Measurements from ENCODE around the gene BRSK2. TPM values are rescaled to one million over a fixed set of nuclear protein-coding genes. Genes with fewer than 3 reads are reported as not detected.
"Not testable (repeated sequence)": the region's sequence is repeated elsewhere in the genome, so short reads cannot be mapped to it uniquely, and the experiment has no call there.

Gene BRSK2
- total RNA-seq, 5 donors from 2014 or later (not counting 1 experiment from before 2014, with no cell fraction given), result 0.54 to 1.5 (median 0.95) TPM

- Histone ChIP-seq H3K4me3 (ENCODE audit: control insufficient read depth in 1 of 2, extremely low read depth in 1 of 2, low read length in 1 of 2) (no peak overlapping the region), H3K27ac (ENCODE audit: low read length) (no peak overlapping the region), H3K36me3 (ENCODE audit: control insufficient read depth in 2 of 2, extremely low read depth in 1 of 2, insufficient read depth in 1 of 2, low read length in 1 of 2) (no peaks in the 10 kb centered on the region), H3K9me3 (no peaks in the 10 kb centered on the region), H3K27me3 (replicated peaks in 1 of 2; ENCODE audit: control insufficient read depth in 2 of 2, extremely low read depth in 1 of 2, insufficient read depth in 2 of 2, low read length in 1 of 2) (peaks cover 0 to 24% of the 10 kb centered on the region in 2 experiments), H3K4me1 (ENCODE audit: control insufficient read depth in 1 of 2, extremely low read depth in 1 of 2, insufficient read depth in 2 of 2, low read length in 2 of 2) (no peaks in the 10 kb centered on the region)
- no peaks in the 10 kb centered on the region for H3K4me1 Mint-ChIP-seq
- H3K27me3 Mint-ChIP-seq, result no peaks in the 10 kb centered on the region
- ChIA-PET POLR2A (no interaction called here), CTCF (no interaction called here)
- ATAC-seq (replicated peaks in 1 of 4) (no peak), DNase-seq (no peak)
- no peak overlapping the region for H3K27ac Mint-ChIP-seq
- no peaks in the 10 kb centered on the region for H3K9me3 Mint-ChIP-seq
- H3K4me3 Mint-ChIP-seq, result no peak overlapping the region
- H3K36me3 Mint-ChIP-seq, result no peaks in the 10 kb centered on the region
- WGBS (ENCODE audit: insufficient coverage), result 82% methylated on average over 28 of the region's 31 CpGs
These were observed 17.1 kb downstream of the BRSK2 start for GRCh38 chr11:1406571-1407485.

GRCh38 chr11:1407668-1408067 is 17.9 kb downstream of the BRSK2 start:
- no peak for DNase-seq

DNA sequence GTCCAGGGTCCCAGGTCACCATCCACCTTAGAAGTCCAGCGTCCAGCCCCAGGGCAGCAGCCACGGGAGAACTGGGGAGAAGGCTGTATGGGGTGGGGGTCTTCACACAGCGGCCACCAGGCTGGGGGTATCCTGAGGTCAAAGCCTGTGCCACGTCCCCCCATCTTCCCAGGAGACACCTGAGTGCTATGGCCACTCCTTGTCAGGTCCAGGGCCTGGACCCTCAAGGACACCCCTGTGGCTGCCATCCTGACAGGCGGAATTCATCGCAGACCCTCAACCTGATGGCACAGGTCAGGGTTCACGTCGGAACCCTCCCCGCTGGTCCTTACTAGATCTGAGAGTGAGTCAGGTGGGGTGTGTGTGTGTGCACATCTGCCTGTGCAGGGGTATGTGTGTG is 18.6 kb downstream of the BRSK2 start:
- ChIA-PET POLR2A (no interaction called here), CTCF (no interaction called here)
- no peak overlapping the region for H3K27ac Mint-ChIP-seq
- no peaks in the 10 kb centered on the region for H3K4me1 ChIP-seq (ENCODE audit: control insufficient read depth in 1 of 2, extremely low read depth in 1 of 2, insufficient read depth in 2 of 2, low read length in 2 of 2)
- 78% methylated on average over 7 of the region's 9 CpGs for whole genome bisulfite sequencing (ENCODE audit: insufficient coverage)
- H3K4me3 Mint-ChIP-seq, result no peak overlapping the region
- no peak overlapping the region for H3K4me3 ChIP-seq (ENCODE audit: control insufficient read depth in 1 of 2, extremely low read depth in 1 of 2, low read length in 1 of 2)
- no peaks in the 10 kb centered on the region for H3K36me3 Mint-ChIP-seq
- ATAC-seq (replicated peaks in 1 of 4) (no peak), DNase-seq (no peak)
- H3K9me3 ChIP-seq, result no peaks in the 10 kb centered on the region
- peaks cover 0 to 10% of the 10 kb centered on the region in 2 experiments for H3K27me3 ChIP-seq (replicated peaks in 1 of 2; ENCODE audit: control insufficient read depth in 2 of 2, extremely low read depth in 1 of 2, insufficient read depth in 2 of 2, low read length in 1 of 2)
- H3K27me3 Mint-ChIP-seq, result no peaks in the 10 kb centered on the region
- no peaks in the 10 kb centered on the region for H3K4me1 Mint-ChIP-seq
- no peak overlapping the region for H3K27ac ChIP-seq (ENCODE audit: low read length)
- H3K36me3 ChIP-seq (ENCODE audit: control insufficient read depth in 2 of 2, extremely low read depth in 1 of 2, insufficient read depth in 1 of 2, low read length in 1 of 2), result no peaks in the 10 kb centered on the region
- no peaks in the 10 kb centered on the region for H3K9me3 Mint-ChIP-seq

More at GRCh38 chr11:1407668-1408067, 17.9 kb downstream of the BRSK2 start:
- H3K36me3 ChIP-seq (ENCODE audit: control insufficient read depth in 2 of 2, extremely low read depth in 1 of 2, insufficient read depth in 1 of 2, low read length in 1 of 2), result no peaks in the 10 kb centered on the region
- CTCF ChIA-PET, result no interaction called here
- peaks cover 0 to 15% of the 10 kb centered on the region in 2 experiments for H3K27me3 ChIP-seq (replicated peaks in 1 of 2; ENCODE audit: control insufficient read depth in 2 of 2, extremely low read depth in 1 of 2, insufficient read depth in 2 of 2, low read length in 1 of 2)
- no peaks in the 10 kb centered on the region for H3K4me1 ChIP-seq (ENCODE audit: control insufficient read depth in 1 of 2, extremely low read depth in 1 of 2, insufficient read depth in 2 of 2, low read length in 2 of 2)
- H3K4me3 Mint-ChIP-seq, result no peak overlapping the region
- H3K27ac Mint-ChIP-seq, result no peak overlapping the region
- H3K4me3 ChIP-seq (ENCODE audit: control insufficient read depth in 1 of 2, extremely low read depth in 1 of 2, low read length in 1 of 2), result no peak overlapping the region
- H3K36me3 Mint-ChIP-seq, result no peaks in the 10 kb centered on the region
- no peaks in the 10 kb centered on the region for H3K9me3 ChIP-seq
- no peaks in the 10 kb centered on the region for H3K27me3 Mint-ChIP-seq
- POLR2A ChIA-PET, result no interaction called here
- ATAC-seq (replicated peaks in 1 of 4), result no peak
- WGBS (ENCODE audit: insufficient coverage), result 89% methylated on average over 7 of the region's 8 CpGs
- no peaks in the 10 kb centered on the region for H3K9me3 Mint-ChIP-seq
- no peaks in the 10 kb centered on the region for H3K4me1 Mint-ChIP-seq
- H3K27ac ChIP-seq (ENCODE audit: low read length), result no peak overlapping the region

- POLR2A ChIA-PET, result no interaction called here
- Histone ChIP-seq H3K27me3 (replicated peaks in 1 of 2; ENCODE audit: control insufficient read depth in 2 of 2, extremely low read depth in 1 of 2, insufficient read depth in 2 of 2, low read length in 1 of 2) (peaks cover 0 to 11% of the 10 kb centered on the region in 2 experiments), H3K4me1 (ENCODE audit: control insufficient read depth in 1 of 2, extremely low read depth in 1 of 2, insufficient read depth in 2 of 2, low read length in 2 of 2) (no peaks in the 10 kb centered on the region), H3K4me3 (ENCODE audit: control insufficient read depth in 1 of 2, extremely low read depth in 1 of 2, low read length in 1 of 2) (no peak overlapping the region), H3K36me3 (ENCODE audit: control insufficient read depth in 2 of 2, extremely low read depth in 1 of 2, insufficient read depth in 1 of 2, low read length in 1 of 2) (no peaks in the 10 kb centered on the region), H3K9me3 (no peaks in the 10 kb centered on the region), H3K27ac (ENCODE audit: low read length) (no peak overlapping the region)
- no peaks in the 10 kb centered on the region for H3K36me3 Mint-ChIP-seq
- no peaks in the 10 kb centered on the region for H3K4me1 Mint-ChIP-seq
- 84% methylated on average over 23 of the region's 29 CpGs for WGBS (ENCODE audit: insufficient coverage)
- H3K27me3 Mint-ChIP-seq, result no peaks in the 10 kb centered on the region
- CTCF ChIA-PET, result no interaction called here
- no peak for ATAC-seq (replicated peaks in 1 of 4)
- H3K4me3 Mint-ChIP-seq, result no peak overlapping the region
- DNase-seq, result no peak
- H3K9me3 Mint-ChIP-seq, result no peaks in the 10 kb centered on the region
- H3K27ac Mint-ChIP-seq, result no peak overlapping the region
These were observed 19.5 kb downstream of the BRSK2 start for GRCh38 chr11:1409108-1409851.

GRCh38 chr11:1409852-1410125 is 20.1 kb downstream of the BRSK2 start:
- H3K9me3 ChIP-seq; H3K4me1 ChIP-seq (ENCODE audit: control insufficient read depth in 1 of 2, extremely low read depth in 1 of 2, insufficient read depth in 2 of 2, low read length in 2 of 2); H3K4me3 ChIP-seq (ENCODE audit: control insufficient read depth in 1 of 2, extremely low read depth in 1 of 2, low read length in 1 of 2); H3K4me3 Mint-ChIP-seq; H3K27me3 Mint-ChIP-seq; H3K36me3 Mint-ChIP-seq; DNase-seq; CTCF ChIA-PET; H3K27ac ChIP-seq (ENCODE audit: low read length); POLR2A ChIA-PET; H3K27ac Mint-ChIP-seq; H3K4me1 Mint-ChIP-seq; ATAC-seq (replicated peaks in 1 of 4); H3K36me3 ChIP-seq (ENCODE audit: control insufficient read depth in 2 of 2, extremely low read depth in 1 of 2, insufficient read depth in 1 of 2, low read length in 1 of 2); H3K9me3 Mint-ChIP-seq: not testable (repeated sequence)
- 50% methylated on average over 2 of the region's 29 CpGs for WGBS (ENCODE audit: insufficient coverage)
- H3K27me3 ChIP-seq (replicated peaks in 1 of 2; ENCODE audit: control insufficient read depth in 2 of 2, extremely low read depth in 1 of 2, insufficient read depth in 2 of 2, low read length in 1 of 2), result peaks cover 0 to 11% of the 10 kb centered on the region in 2 experiments

DNA sequence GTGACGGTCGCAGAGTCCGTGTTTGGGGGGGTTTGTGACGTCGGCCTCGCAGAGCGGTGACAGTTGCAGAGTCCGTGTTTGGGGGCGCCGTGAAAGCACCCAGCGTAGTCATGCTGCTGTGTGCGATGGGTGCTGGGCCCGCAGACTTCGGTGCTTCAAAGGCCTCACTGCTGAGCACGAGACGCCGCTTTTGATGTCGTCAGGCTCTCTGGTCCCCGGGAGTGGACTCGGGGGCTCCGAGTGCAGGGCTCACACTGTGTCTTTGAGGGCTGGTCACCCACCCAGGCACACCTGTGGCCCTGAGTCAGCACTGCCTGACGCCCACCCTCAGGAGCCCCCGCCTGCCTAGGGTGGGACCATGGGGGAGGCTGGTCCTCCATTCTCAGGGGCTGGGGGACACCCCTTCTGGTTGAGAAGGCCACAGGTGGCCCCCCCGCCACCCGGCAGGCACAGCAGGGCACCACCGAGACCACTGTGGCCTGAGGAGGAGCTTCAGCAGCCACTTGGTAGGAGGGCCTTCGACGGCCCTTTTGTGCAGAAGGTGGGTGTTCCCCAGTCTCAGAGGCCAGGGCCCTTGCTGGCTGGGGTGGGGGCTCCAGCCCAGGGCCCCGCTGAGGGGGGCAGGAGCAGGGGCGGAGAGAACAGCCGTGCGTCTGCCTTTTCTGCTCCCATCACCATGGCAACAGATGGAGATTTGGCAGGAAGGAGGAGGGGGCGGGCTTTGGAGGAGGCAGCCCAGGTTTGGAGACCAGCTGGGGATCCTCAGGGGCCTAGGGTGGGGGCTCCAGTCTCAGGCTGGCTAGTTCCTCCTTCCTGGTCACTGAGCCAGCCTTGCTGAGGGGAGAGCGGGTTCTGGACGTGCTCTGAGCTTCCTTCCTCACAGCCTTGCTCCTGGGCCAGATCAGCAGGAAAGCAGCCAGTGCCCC is 20.9 kb downstream of the BRSK2 start:
- Histone ChIP-seq H3K27me3 (replicated peaks in 1 of 2; ENCODE audit: control insufficient read depth in 2 of 2, extremely low read depth in 1 of 2, insufficient read depth in 2 of 2, low read length in 1 of 2) (peaks cover 0 to 11% of the 10 kb centered on the region in 2 experiments), H3K4me1 (ENCODE audit: control insufficient read depth in 1 of 2, extremely low read depth in 1 of 2, insufficient read depth in 2 of 2, low read length in 2 of 2) (no peaks in the 10 kb centered on the region), H3K4me3 (ENCODE audit: control insufficient read depth in 1 of 2, extremely low read depth in 1 of 2, low read length in 1 of 2) (no peak overlapping the region), H3K36me3 (ENCODE audit: control insufficient read depth in 2 of 2, extremely low read depth in 1 of 2, insufficient read depth in 1 of 2, low read length in 1 of 2) (no peaks in the 10 kb centered on the region), H3K27ac (ENCODE audit: low read length) (no peak overlapping the region), H3K9me3 (no peaks in the 10 kb centered on the region)
- no peaks in the 10 kb centered on the region for H3K36me3 Mint-ChIP-seq
- ChIA-PET POLR2A (no interaction called here), CTCF (no interaction called here)
- H3K9me3 Mint-ChIP-seq, result no peaks in the 10 kb centered on the region
- H3K27ac Mint-ChIP-seq, result no peak overlapping the region
- no peak for ATAC-seq (replicated peaks in 1 of 4)
- no peak overlapping the region for H3K4me3 Mint-ChIP-seq
- DNase-seq, result no peak
- H3K27me3 Mint-ChIP-seq, result no peaks in the 10 kb centered on the region
- 81% methylated on average over 34 of the region's 35 CpGs for WGBS (ENCODE audit: insufficient coverage)
- no peaks in the 10 kb centered on the region for H3K4me1 Mint-ChIP-seq
